Stimulated activated naive B cell treated with anti-CD40 and anti-IgM and Interleukin-4, amounts not matched to agents 10 μg/mL and 1 μg/mL and 100 μg/mL, for 72 hours (primary cell): ENCODE results near the gene RANBP3L.
"Not testable (repeated sequence)": the region's sequence is repeated elsewhere in the genome, so short reads cannot be mapped to it uniquely, and the experiment has no call there.

Experiments used
- ATAC-seq, 2 donors: fragments of 150-1000 bp; cut with Tn5 transposase; replicated peaks; 2 replicates each; pipeline ENCODE4 v1.10.0; 2021; ENCODE audit warnings: moderate library complexity in 1 of 2
- DNase-seq: peaks from one replicate; pipeline ENCODE4 v3.0.0; 2021
- H3K27ac Mint-ChIP-seq: one replicate; pipeline ENCODE4 v1.8.0; 2022; ENCODE audit warnings: mild to moderate bottlenecking, mixed read lengths
- H3K27me3 Mint-ChIP-seq, 2 donors: one replicate each; pipeline ENCODE4 v1.8.0; 2022; ENCODE audit warnings: mixed read lengths in 2 of 2
- H3K36me3 Mint-ChIP-seq, 2 donors: one replicate each; pipeline ENCODE4 v1.8.0; 2022; ENCODE audit warnings: mixed read lengths in 2 of 2, mild to moderate bottlenecking in 1 of 2
- H3K4me1 Mint-ChIP-seq, 2 donors: one replicate each; pipeline ENCODE4 v1.8.0; 2022; ENCODE audit warnings: mixed read lengths in 2 of 2, mild to moderate bottlenecking in 1 of 2
- H3K4me3 Mint-ChIP-seq, 2 donors: one replicate each; pipeline ENCODE4 v1.8.0; 2022; ENCODE audit warnings: mild to moderate bottlenecking in 2 of 2, mixed read lengths in 2 of 2, moderate library complexity in 1 of 2
- H3K9me3 Mint-ChIP-seq, 2 donors: one replicate each; pipeline ENCODE4 v1.8.0; 2022; ENCODE audit warnings: mixed read lengths in 2 of 2, mild to moderate bottlenecking in 1 of 2

The RANBP3L gene

GRCh38 chr5:36301858-36302603 lies at the start of gene RANBP3L:
Gene RANBP3L (minus strand): TSS chr5:36301902. CDS start chr5:36301416, 486 bp downstream.
- no peaks in the 10 kb centered on the region for H3K27me3 Mint-ChIP-seq
- H3K9me3 Mint-ChIP-seq: no peaks in the 10 kb centered on the region
- ATAC-seq: peak; percentile 80
- peaks cover 0 to 13% of the 10 kb centered on the region in 2 donors for H3K4me1 Mint-ChIP-seq
- no peak within 1 kb of the TSS for H3K27ac Mint-ChIP-seq
- no peak for DNase-seq
- no peaks in the 10 kb centered on the region for H3K36me3 Mint-ChIP-seq
- peak within 1 kb of the TSS; percentile 0 to 16 for H3K4me3 Mint-ChIP-seq

- H3K9me3 Mint-ChIP-seq: peaks cover 0 to 1% of the 10 kb centered on the region in 2 donors
- no peak for ATAC-seq
- no peak overlapping the region for H3K4me3 Mint-ChIP-seq
- no peaks in the 10 kb centered on the region for H3K27me3 Mint-ChIP-seq
- no peaks in the 10 kb centered on the region for H3K4me1 Mint-ChIP-seq
- DNase-seq: no peak
- H3K27ac Mint-ChIP-seq: no peak overlapping the region
- no peaks in the 10 kb centered on the region for H3K36me3 Mint-ChIP-seq
Observed at GRCh38 chr5:36346896-36347690, 45.4 kb upstream of the RANBP3L start.

- Mint-ChIP-seq H3K27ac (no peak overlapping the region), H3K4me1 (no peaks in the 10 kb centered on the region), H3K4me3 (no peak overlapping the region), H3K9me3 (peaks cover 0 to 4% of the 10 kb centered on the region in 2 donors), H3K36me3 (no peaks in the 10 kb centered on the region), H3K27me3 (peaks cover 0 to 4% of the 10 kb centered on the region in 2 donors)
- DNase-seq (no peak), ATAC-seq (no peak)
Observed at GRCh38 chr5:36344899-36345298, 43.2 kb upstream of the RANBP3L start.

- H3K27ac Mint-ChIP-seq, ATAC-seq, H3K4me1 Mint-ChIP-seq, H3K4me3 Mint-ChIP-seq, H3K36me3 Mint-ChIP-seq, H3K27me3 Mint-ChIP-seq, H3K9me3 Mint-ChIP-seq, DNase-seq: not testable (repeated sequence)
Observed at GRCh38 chr5:36341720-36342119, 40.0 kb upstream of the RANBP3L start.

- Mint-ChIP-seq H3K4me1 (no peaks in the 10 kb centered on the region), H3K27me3 (peaks cover 0 to 4% of the 10 kb centered on the region in 2 donors), H3K36me3 (no peaks in the 10 kb centered on the region), H3K4me3 (no peak overlapping the region), H3K27ac (no peak overlapping the region), H3K9me3 (peaks cover 0 to 5% of the 10 kb centered on the region in 2 donors)
- DNase-seq (no peak), ATAC-seq (no peak)
Observed at GRCh38 chr5:36337597-36337996, 35.9 kb upstream of the RANBP3L start.

GRCh38 chr5:36334315-36334714 lies 32.6 kb upstream of the RANBP3L start:
- Mint-ChIP-seq H3K9me3 (peaks cover 0 to 2% of the 10 kb centered on the region in 2 donors), H3K4me3 (no peak overlapping the region), H3K4me1 (no peaks in the 10 kb centered on the region), H3K36me3 (no peaks in the 10 kb centered on the region), H3K27me3 (no peaks in the 10 kb centered on the region), H3K27ac (no peak overlapping the region)
- ATAC-seq (no peak), DNase-seq (no peak)

GRCh38 chr5:36332720-36333119 lies 31.0 kb upstream of the RANBP3L start:
- not testable (repeated sequence) for H3K4me3 Mint-ChIP-seq, H3K9me3 Mint-ChIP-seq

GRCh38 chr5:36325196-36325595 lies 23.5 kb upstream of the RANBP3L start:
- Mint-ChIP-seq H3K4me1 (no peaks in the 10 kb centered on the region), H3K27ac (no peak overlapping the region), H3K36me3 (no peaks in the 10 kb centered on the region), H3K4me3 (no peak overlapping the region), H3K9me3 (peaks cover 3 to 6% of the 10 kb centered on the region in 2 donors), H3K27me3 (peaks cover 0 to 7% of the 10 kb centered on the region in 2 donors)
- DNase-seq (no peak), ATAC-seq (no peak)

More at GRCh38 chr5:36332720-36333119, 31.0 kb upstream of the RANBP3L start:
- not testable (repeated sequence) for ATAC-seq, H3K4me1 Mint-ChIP-seq, H3K36me3 Mint-ChIP-seq, H3K27ac Mint-ChIP-seq, DNase-seq, H3K27me3 Mint-ChIP-seq

- Mint-ChIP-seq H3K27me3 (peaks cover 0 to 7% of the 10 kb centered on the region in 2 donors), H3K36me3 (no peaks in the 10 kb centered on the region), H3K4me1 (no peaks in the 10 kb centered on the region), H3K27ac (no peak overlapping the region), H3K9me3 (peaks cover 3 to 6% of the 10 kb centered on the region in 2 donors), H3K4me3 (no peak overlapping the region)
- DNase-seq (no peak), ATAC-seq (no peak)
Observed at GRCh38 chr5:36323926-36324781, 22.5 kb upstream of the RANBP3L start.

GRCh38 chr5:36312953-36313672 lies 11.4 kb upstream of the RANBP3L start:
- no peak overlapping the region for H3K27ac Mint-ChIP-seq
- H3K27me3 Mint-ChIP-seq: no peaks in the 10 kb centered on the region
- H3K36me3 Mint-ChIP-seq: no peaks in the 10 kb centered on the region
- peaks cover 0 to 8% of the 10 kb centered on the region in 2 donors for H3K9me3 Mint-ChIP-seq
- DNase-seq: no peak
- no peak for ATAC-seq
- no peak overlapping the region for H3K4me3 Mint-ChIP-seq
- peaks cover 2 to 6% of the 10 kb centered on the region in 2 donors for H3K4me1 Mint-ChIP-seq

GRCh38 chr5:36311956-36312355 lies 10.3 kb upstream of the RANBP3L start:
- ATAC-seq (no peak), DNase-seq (no peak)
- Mint-ChIP-seq H3K4me1 (peaks cover 2 to 6% of the 10 kb centered on the region in 2 donors), H3K9me3 (peaks cover 0 to 8% of the 10 kb centered on the region in 2 donors), H3K4me3 (no peak overlapping the region), H3K27me3 (no peaks in the 10 kb centered on the region), H3K27ac (no peak overlapping the region), H3K36me3 (no peaks in the 10 kb centered on the region)

- Mint-ChIP-seq H3K27me3 (no peaks in the 10 kb centered on the region), H3K4me1 (peaks cover 2 to 6% of the 10 kb centered on the region in 2 donors), H3K4me3 (no peak overlapping the region), H3K9me3 (peaks cover 0 to 4% of the 10 kb centered on the region in 2 donors), H3K27ac (no peak overlapping the region), H3K36me3 (no peaks in the 10 kb centered on the region)
- ATAC-seq (no peak), DNase-seq (no peak)
Observed at GRCh38 chr5:36310138-36310537, 8.4 kb upstream of the RANBP3L start.

- Mint-ChIP-seq H3K4me3 (no peak overlapping the region), H3K27me3 (no peaks in the 10 kb centered on the region), H3K27ac (no peak overlapping the region), H3K9me3 (no peaks in the 10 kb centered on the region), H3K4me1 (peaks cover 2 to 19% of the 10 kb centered on the region in 2 donors), H3K36me3 (no peaks in the 10 kb centered on the region)
- ATAC-seq: peak; percentile 69 to 70
- no peak for DNase-seq
Observed at GRCh38 chr5:36305571-36306326, 4.0 kb upstream of the RANBP3L start.
